Body of pancreas (tissue), 4 donors: ENCODE data around the gene MIA. TPM values are rescaled to one million over a fixed set of nuclear protein-coding genes. Genes with fewer than 3 reads are reported as not detected.

Experiments
- ATAC-seq: fragments of 150-250 bp; one replicate; pipeline ENCODE4 v1.9.1; 2016
- DNase-seq, 4 donors: peaks; one replicate each; pipeline ENCODE4 v3.0.0-alpha.2; 2019
- H3K27ac ChIP-seq, 4 donors: fragments of 200-600 bp; sonication (generic); 1 replicate in 3 of 4; 2 replicates in 1 of 4; pipeline versions ENCODE4 v1.5.1 to v1.6.1; 2016 to 2019; ENCODE audit warnings: mild to moderate bottlenecking in 1 of 4, mixed read lengths in 1 of 4, moderate library complexity in 1 of 4
- H3K27me3 ChIP-seq, 2 donors: fragments of 200-600 bp; sonication (generic); one replicate each; pipeline ENCODE4 v1.6.0; 2016; ENCODE audit warnings: mild to moderate bottlenecking in 1 of 2
- H3K36me3 ChIP-seq, 2 donors: fragments of 200-600 bp; sonication (generic); replicated peaks in 1 of 2; 2 replicates each; pipeline ENCODE4 v1.5.1; 2016; ENCODE audit warnings: low read depth in 2 of 2; ENCODE audit not compliant: insufficient read depth in 1 of 2
- H3K4me1 ChIP-seq: fragments of 200-600 bp; sonication (generic); one replicate; pipeline ENCODE4 v1.6.0; 2016
- H3K4me3 ChIP-seq, 2 donors: fragments of 200-600 bp; sonication (generic); 1 replicate in 1 of 2; 2 replicates in 1 of 2; pipeline ENCODE4 v1.5.1; 2016 to 2019
- H3K9me3 ChIP-seq, 3 donors: fragments of 200-600 bp; sonication (generic); 1 replicate in 2 of 3; 2 replicates in 1 of 3; pipeline ENCODE4 v1.5.1; 2016
- POLR2A ChIP-seq, 3 donors: fragments of 450-650 bp; IDR thresholded peaks; one replicate each; pipeline ENCODE4 v1.6.1; 2016; ENCODE audit warnings: antibody characterized with exemption in 3 of 3, mild to moderate bottlenecking in 2 of 3
- WGBS, 2 donors: methylation state at CpG; one replicate each; pipeline ENCODE4 v1.1.5; 2017; 5-methylcytosine and 5-hydroxymethylcytosine counted together
- intact Hi-C: fragments of 100-400 bp; cut with DNase I; formaldehyde crosslinking; loops from one replicate; pipeline ENCODE4 v1.15.1; 2023
- total RNA-seq, 2 donors: library from RNA; depleted of rRNA; stranded (reverse); fragments of >200 nt; gene quantifications; one replicate each; pipeline ENCODE4 v1.1.0, GENCODE V29; 2016
- TF ChIP-seq, protein P1 (sequence below), 7 experiments: fragments of 450-650 bp in 4 of 7; fragments of 200-600 bp in 3 of 7; sonication (generic) in 3 of 7; IDR thresholded peaks; one replicate each; pipeline ENCODE4 v1.5.1; 2016 to 2019; ENCODE audit warnings: antibody characterized with exemption in 7 of 7

MIA gene
- total RNA-seq, 2 donors from 2014 or later = 5.9 TPM; not detected in 1

DNA sequence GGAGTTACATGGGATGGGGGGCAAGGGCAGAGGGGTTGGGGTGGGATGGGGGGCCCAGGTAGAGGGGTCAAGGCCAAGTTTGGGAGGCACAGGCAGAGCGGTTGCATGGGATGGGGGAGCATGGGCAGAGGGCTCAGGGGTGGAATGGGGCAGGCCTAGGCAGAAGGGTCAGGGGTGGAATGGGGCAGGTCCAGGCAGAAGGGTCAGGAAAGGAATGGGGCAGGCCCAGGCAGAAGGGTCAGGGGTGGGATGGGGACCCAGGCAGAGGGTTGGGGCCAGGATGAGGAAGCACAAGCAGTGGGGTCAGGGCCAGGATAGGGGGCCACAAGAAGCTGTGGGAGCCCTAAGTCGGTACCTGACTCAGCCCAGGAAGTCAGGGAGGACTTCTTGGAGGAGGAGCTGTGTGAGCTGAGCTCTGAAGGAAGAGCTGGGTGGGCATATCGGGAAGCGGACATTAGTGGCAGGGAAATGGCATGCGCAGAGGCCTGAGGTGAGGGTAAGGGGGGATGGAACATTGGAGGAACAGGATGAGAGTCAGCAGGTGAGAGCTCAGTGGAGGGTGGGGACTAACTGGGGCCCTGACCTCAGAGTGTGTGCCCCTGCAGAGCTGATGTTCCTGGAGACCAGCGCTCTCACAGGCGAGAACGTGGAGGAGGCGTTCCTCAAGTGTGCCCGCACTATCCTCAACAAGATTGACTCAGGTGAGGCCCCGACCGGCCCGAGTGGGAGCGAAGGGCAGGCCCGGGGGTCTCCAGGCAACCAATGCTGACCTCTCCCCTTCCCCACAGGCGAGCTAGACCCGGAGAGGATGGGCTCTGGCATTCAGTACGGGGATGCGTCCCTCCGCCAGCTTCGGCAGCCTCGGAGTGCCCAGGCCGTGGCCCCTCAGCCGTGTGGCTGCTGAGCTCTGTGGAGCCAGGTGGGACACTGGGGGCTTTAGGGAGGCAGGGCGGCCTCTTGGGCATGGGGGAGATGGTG is 11.0 kb downstream of the MIA start:
- intact Hi-C loops = no loop called here
- Histone ChIP-seq H3K36me3 (no peaks in the 10 kb centered on the region), H3K4me3 (no peak overlapping the region), H3K27me3 (no peaks in the 10 kb centered on the region), H3K4me1 (no peaks in the 10 kb centered on the region), H3K27ac (no peak overlapping the region), H3K9me3 (no peaks in the 10 kb centered on the region)
- DNase-seq (no peak), ATAC-seq (no peak)
- whole genome bisulfite sequencing, 2 donors = 88 to 92% methylated on average over 17 to 25 of the region's 25 CpGs
- no peak for TF ChIP-seq POLR2A (IDR thresholded peaks at IDR 0.05)
- TF ChIP-seq, protein P1, sequence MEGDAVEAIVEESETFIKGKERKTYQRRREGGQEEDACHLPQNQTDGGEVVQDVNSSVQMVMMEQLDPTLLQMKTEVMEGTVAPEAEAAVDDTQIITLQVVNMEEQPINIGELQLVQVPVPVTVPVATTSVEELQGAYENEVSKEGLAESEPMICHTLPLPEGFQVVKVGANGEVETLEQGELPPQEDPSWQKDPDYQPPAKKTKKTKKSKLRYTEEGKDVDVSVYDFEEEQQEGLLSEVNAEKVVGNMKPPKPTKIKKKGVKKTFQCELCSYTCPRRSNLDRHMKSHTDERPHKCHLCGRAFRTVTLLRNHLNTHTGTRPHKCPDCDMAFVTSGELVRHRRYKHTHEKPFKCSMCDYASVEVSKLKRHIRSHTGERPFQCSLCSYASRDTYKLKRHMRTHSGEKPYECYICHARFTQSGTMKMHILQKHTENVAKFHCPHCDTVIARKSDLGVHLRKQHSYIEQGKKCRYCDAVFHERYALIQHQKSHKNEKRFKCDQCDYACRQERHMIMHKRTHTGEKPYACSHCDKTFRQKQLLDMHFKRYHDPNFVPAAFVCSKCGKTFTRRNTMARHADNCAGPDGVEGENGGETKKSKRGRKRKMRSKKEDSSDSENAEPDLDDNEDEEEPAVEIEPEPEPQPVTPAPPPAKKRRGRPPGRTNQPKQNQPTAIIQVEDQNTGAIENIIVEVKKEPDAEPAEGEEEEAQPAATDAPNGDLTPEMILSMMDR (IDR thresholded peaks at IDR 0.05) = no peak

DNA sequence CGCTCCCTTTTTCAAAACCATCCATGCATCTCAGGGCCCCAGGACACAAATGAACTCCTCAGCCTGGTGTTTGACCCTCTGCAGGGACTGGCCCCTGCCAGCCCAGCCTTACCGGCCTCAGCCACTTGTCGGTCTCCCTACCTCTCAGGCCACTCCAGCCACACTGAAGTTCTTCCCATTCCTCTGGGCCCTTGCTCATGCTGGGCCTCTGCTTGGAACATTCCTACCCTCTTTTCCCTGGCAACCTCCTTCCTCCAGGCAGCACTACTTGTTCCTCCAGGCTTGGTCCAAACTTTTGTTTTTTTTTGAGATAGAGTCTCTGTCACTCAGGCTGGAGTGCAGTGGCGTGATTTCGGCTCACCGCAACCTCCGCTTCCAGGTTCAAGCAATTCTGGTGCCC is 16.0 kb downstream of the MIA start:
- no peaks in the 10 kb centered on the region for H3K4me1 ChIP-seq

DNA sequence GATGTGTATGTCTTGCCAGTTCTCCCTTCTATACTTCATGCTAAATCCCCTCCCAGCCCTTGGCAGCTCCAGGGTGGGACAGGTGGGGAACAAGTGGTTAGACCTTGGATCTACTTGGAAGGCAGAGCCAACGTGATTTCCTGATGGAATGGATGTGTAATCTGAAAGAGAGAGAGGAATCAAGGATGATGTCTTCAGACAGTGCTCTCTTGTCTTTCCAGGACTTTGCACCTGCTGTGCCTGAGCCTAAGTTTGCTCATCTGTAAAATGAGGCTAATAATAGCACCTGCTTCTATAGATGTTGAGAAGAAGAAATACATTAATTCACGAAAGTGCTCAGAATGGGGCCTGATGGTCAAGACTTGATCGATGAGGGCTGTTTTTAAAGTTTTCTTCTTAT is 16.7 kb downstream of the MIA start:
- no peaks in the 10 kb centered on the region for H3K4me1 ChIP-seq
- no peaks in the 10 kb centered on the region for H3K36me3 ChIP-seq
- no peaks in the 10 kb centered on the region for H3K27me3 ChIP-seq
- 78 to 79% methylated on average over 3 of the region's 3 CpGs for WGBS, 2 donors
- ATAC-seq = no peak
- no peak overlapping the region for H3K4me3 ChIP-seq
- H3K27ac ChIP-seq = no peak overlapping the region
- intact Hi-C loops = no loop called here
- no peaks in the 10 kb centered on the region for H3K9me3 ChIP-seq
- TF ChIP-seq, protein P1 (IDR thresholded peaks at IDR 0.05) = no peak
- TF ChIP-seq POLR2A (IDR thresholded peaks at IDR 0.05) = no peak
- no peak for DNase-seq

More for the DNA sequence above, 16.0 kb downstream of the MIA start:
- intact Hi-C loops = no loop called here
- H3K4me3 ChIP-seq = no peak overlapping the region
- no peaks in the 10 kb centered on the region for H3K9me3 ChIP-seq
- no peaks in the 10 kb centered on the region for H3K27me3 ChIP-seq
- ATAC-seq (no peak), DNase-seq (no peak)
- TF ChIP-seq, protein P1 (IDR thresholded peaks at IDR 0.05) = no peak
- H3K27ac ChIP-seq = no peak overlapping the region
- no peaks in the 10 kb centered on the region for H3K36me3 ChIP-seq
- WGBS, 2 donors = 85 to 94% methylated on average over 7 of the region's 7 CpGs

DNA sequence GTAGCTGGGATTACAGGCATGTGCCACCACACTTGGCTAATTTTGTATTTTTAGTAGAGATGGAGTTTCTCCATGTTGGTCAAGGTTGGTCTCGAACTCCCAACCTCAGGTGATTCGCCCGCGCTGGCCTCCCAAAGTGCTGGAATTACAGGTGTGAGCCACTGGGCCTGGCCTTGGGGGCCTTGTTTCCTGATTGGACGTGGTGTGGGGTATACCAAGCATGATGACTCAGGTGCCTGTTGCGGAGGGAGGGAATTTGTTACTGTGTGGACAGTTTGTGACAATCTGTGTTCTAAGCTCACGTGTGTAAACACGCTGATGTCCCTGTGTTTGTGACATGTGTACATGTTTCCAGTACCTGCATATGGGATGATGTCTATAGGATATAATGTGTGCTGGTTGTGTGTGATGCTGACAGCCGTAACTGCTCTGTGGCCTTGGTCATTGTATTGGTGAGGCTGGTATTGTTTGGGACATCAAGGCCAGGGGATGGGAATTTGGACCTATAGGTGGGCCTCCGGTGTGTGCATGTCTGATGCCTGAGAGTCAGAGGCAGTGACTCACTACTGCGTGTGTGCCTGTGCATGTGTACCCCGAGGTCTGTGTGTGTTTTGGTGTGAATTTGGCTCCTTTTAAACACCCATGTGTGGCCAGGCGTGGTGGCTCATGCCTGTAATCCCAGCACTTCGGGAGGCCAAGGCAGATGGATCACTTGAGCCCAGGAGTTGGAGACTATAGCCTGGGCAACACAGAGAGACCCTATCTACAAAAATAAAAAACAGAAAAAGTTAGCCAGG is 22.0 kb downstream of the MIA start:
- intact Hi-C loops = no loop called here
- Histone ChIP-seq H3K27me3 (no peaks in the 10 kb centered on the region), H3K27ac (peak overlapping the region; percentile 86 to 96 (median 91)), H3K4me1 (peaks cover 33% of the 10 kb centered on the region), H3K9me3 (no peaks in the 10 kb centered on the region), H3K4me3 (no peak overlapping the region), H3K36me3 (no peaks in the 10 kb centered on the region)
- 90 to 94% methylated on average over 14 of the region's 14 CpGs for WGBS, 2 donors
- ATAC-seq (no peak), DNase-seq (no peak)
- TF ChIP-seq POLR2A (IDR thresholded peaks at IDR 0.05) = no peak
- TF ChIP-seq, protein P1 (IDR thresholded peaks at IDR 0.05) = no peak
